DOHH2 (cell line): Measurements from ENCODE around the gene PIK3R2.

Source experiments
- EZH2phosphoT487 ChIP-seq: fragments of 200-600 bp; sonication (generic); IDR thresholded peaks from 2 replicates; pipeline ENCODE4 v1.6.1; 2017; ENCODE audit warnings: borderline replicate concordance, mild to moderate bottlenecking, antibody characterized with exemption, low read length, moderate library complexity, mixed read lengths
- TF ChIP-seq, protein P1 (sequence below): fragments of 200-600 bp; sonication (generic); IDR thresholded peaks from one replicate; pipeline ENCODE4 v1.5.1; 2014; ENCODE audit warnings: antibody characterized with exemption, mild to moderate bottlenecking, low read depth, low read length; ENCODE audit not compliant: poor library complexity, severe bottlenecking

DNA sequence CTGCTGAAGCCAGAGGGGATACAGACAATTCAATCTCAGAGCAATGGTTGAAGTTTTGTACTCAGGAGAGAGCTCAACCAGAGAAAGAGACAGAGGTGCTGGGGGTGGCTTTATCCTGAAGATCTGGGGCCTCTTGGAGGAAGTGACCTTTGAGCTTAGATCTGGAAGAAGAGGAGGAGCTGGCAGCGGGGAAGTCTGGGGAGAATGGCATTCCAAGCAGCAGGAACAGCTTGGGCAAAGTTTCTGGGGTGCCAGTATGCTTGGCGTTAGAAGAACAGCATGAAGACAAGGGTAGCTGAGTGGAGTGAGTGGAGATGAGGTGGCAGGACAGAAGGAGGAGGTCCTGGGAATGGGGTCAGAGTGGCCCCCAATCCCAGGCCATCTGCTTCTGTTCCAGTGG lies 44.1 kb upstream of the PIK3R2 start:
- TF ChIP-seq EZH2phosphoT487 = no peak
- TF ChIP-seq, protein P1, sequence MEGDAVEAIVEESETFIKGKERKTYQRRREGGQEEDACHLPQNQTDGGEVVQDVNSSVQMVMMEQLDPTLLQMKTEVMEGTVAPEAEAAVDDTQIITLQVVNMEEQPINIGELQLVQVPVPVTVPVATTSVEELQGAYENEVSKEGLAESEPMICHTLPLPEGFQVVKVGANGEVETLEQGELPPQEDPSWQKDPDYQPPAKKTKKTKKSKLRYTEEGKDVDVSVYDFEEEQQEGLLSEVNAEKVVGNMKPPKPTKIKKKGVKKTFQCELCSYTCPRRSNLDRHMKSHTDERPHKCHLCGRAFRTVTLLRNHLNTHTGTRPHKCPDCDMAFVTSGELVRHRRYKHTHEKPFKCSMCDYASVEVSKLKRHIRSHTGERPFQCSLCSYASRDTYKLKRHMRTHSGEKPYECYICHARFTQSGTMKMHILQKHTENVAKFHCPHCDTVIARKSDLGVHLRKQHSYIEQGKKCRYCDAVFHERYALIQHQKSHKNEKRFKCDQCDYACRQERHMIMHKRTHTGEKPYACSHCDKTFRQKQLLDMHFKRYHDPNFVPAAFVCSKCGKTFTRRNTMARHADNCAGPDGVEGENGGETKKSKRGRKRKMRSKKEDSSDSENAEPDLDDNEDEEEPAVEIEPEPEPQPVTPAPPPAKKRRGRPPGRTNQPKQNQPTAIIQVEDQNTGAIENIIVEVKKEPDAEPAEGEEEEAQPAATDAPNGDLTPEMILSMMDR = no peak
